HFF-Myc (cell line): ENCODE data around the gene SHC1.

Experiments
- DNase-seq: peaks from one replicate; pipeline ENCODE4 v3.0.0-alpha.2; 2011; ENCODE audit warnings: low read depth; ENCODE audit errors: extremely low read depth
- H3K4me3 ChIP-seq: replicated peaks from 2 replicates; pipeline ENCODE4 v1.5.1; 2011; ENCODE audit warnings: low read depth, mild to moderate bottlenecking, control low read depth, low read length
- CTCF ChIP-seq: IDR thresholded peaks from 2 replicates; pipeline ENCODE4 v1.5.1; 2012; ENCODE audit warnings: mild to moderate bottlenecking, low read depth, low read length, control low read depth; ENCODE audit errors: missing control alignments

Gene SHC1

GRCh38 chr1:154969246-154969645 lies 1.3 kb downstream of the SHC1 start:
- H3K4me3 ChIP-seq, result peak overlapping the region; percentile 72
- no peak for DNase-seq
- TF ChIP-seq CTCF, result no peak

- DNase-seq, result no peak
- H3K4me3 ChIP-seq, result peak overlapping the region; percentile 72
- no peak for TF ChIP-seq CTCF
Observed at GRCh38 chr1:154968731-154969130, 1.8 kb downstream of the SHC1 start.

GRCh38 chr1:154967331-154967950 lies 3.1 kb downstream of the SHC1 start:
- TF ChIP-seq CTCF, result no peak
- no peak for DNase-seq
- no peak overlapping the region for H3K4me3 ChIP-seq

- no peak for TF ChIP-seq CTCF
- H3K4me3 ChIP-seq, result no peak overlapping the region
- no peak for DNase-seq
Observed at GRCh38 chr1:154966111-154966510, 4.4 kb downstream of the SHC1 start.

GRCh38 chr1:154964359-154964758 lies 6.2 kb downstream of the SHC1 start:
- no peak overlapping the region for H3K4me3 ChIP-seq
- no peak for TF ChIP-seq CTCF
- DNase-seq, result no peak

- no peak for TF ChIP-seq CTCF
- DNase-seq, result no peak
- H3K4me3 ChIP-seq, result no peak overlapping the region
Observed at GRCh38 chr1:154963643-154964042, 6.9 kb downstream of the SHC1 start.

- TF ChIP-seq CTCF, result no peak
- no peak for DNase-seq
- H3K4me3 ChIP-seq, result peak overlapping the region; percentile 64
Observed at GRCh38 chr1:154962795-154963330, 7.7 kb downstream of the SHC1 start.
